OCI-LY1 (cell line): ENCODE results near the gene RIPOR2.

ENCODE experiments used
- EZH2 ChIP-seq: fragments of 200-600 bp; sonication (generic), shearing (Covaris generic); IDR thresholded peaks from 2 replicates; pipeline ENCODE4 v1.8.0; 2017; ENCODE audit warnings: borderline replicate concordance, mixed run types, mild to moderate bottlenecking, antibody characterized with exemption, low read length, moderate library complexity, mixed read lengths
- TF ChIP-seq, protein P1 (sequence below): fragments of 200-600 bp; sonication (generic), shearing (Covaris generic); IDR thresholded peaks from 2 replicates; pipeline ENCODE4 v1.5.1; 2017; ENCODE audit warnings: mild to moderate bottlenecking, antibody characterized with exemption, low read length, moderate library complexity, mixed read lengths

GRCh38 chr6:24760210-24760609, 175.6 kb downstream of the RIPOR2 start:
- TF ChIP-seq, protein P1, sequence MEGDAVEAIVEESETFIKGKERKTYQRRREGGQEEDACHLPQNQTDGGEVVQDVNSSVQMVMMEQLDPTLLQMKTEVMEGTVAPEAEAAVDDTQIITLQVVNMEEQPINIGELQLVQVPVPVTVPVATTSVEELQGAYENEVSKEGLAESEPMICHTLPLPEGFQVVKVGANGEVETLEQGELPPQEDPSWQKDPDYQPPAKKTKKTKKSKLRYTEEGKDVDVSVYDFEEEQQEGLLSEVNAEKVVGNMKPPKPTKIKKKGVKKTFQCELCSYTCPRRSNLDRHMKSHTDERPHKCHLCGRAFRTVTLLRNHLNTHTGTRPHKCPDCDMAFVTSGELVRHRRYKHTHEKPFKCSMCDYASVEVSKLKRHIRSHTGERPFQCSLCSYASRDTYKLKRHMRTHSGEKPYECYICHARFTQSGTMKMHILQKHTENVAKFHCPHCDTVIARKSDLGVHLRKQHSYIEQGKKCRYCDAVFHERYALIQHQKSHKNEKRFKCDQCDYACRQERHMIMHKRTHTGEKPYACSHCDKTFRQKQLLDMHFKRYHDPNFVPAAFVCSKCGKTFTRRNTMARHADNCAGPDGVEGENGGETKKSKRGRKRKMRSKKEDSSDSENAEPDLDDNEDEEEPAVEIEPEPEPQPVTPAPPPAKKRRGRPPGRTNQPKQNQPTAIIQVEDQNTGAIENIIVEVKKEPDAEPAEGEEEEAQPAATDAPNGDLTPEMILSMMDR = no peak
- no peak for TF ChIP-seq EZH2
